Gastroesophageal sphincter (tissue), 4 donors: ENCODE measurements around the gene CFAP157. TPM values are rescaled to one million over a fixed set of nuclear protein-coding genes. Genes with fewer than 3 reads are reported as not detected.
A peak's percentile ranks its signal among the peaks of the same experiment; 100 is the strongest.
"Not testable (repeated sequence)": the region's sequence is repeated elsewhere in the genome, so short reads cannot be mapped to it uniquely, and the experiment has no call there.

Source experiments
- ATAC-seq: fragments of 150-250 bp; one replicate; pipeline ENCODE4 v1.9.1; 2016; ENCODE audit warnings: mild to moderate bottlenecking, moderate library complexity
- H3K27ac ChIP-seq, 4 donors: fragments of 200-600 bp; sonication (generic) in 3 of 4; 1 replicate in 3 of 4; 2 replicates in 1 of 4; pipeline ENCODE4 v1.5.1; 2016 to 2019
- H3K27me3 ChIP-seq: fragments of 200-600 bp; sonication (generic); one replicate; pipeline ENCODE4 v1.5.1; 2019
- H3K36me3 ChIP-seq, 2 donors: fragments of 200-600 bp; sonication (generic); one replicate each; pipeline ENCODE4 v1.5.1; 2019; ENCODE audit warnings: control low read depth in 1 of 2
- H3K4me1 ChIP-seq, 3 donors: fragments of 200-600 bp; sonication (generic); 1 replicate in 2 of 3; 2 replicates in 1 of 3; pipeline ENCODE4 v1.5.1; 2016 to 2019; ENCODE audit warnings: control low read depth in 2 of 3
- H3K4me3 ChIP-seq, 2 donors: fragments of 200-600 bp; sonication (generic); one replicate each; pipeline ENCODE4 v1.5.1; 2019; ENCODE audit warnings: mild to moderate bottlenecking in 1 of 2, moderate library complexity in 1 of 2
- H3K9me3 ChIP-seq, 3 donors: fragments of 200-600 bp; sonication (generic); one replicate each; pipeline ENCODE4 v1.5.1; 2017 to 2019; ENCODE audit warnings: control low read depth in 2 of 3
- EP300 ChIP-seq: sonication (generic); formaldehyde crosslinking; IDR thresholded peaks from one replicate; pipeline ENCODE4 v1.6.1; 2017; ENCODE audit warnings: antibody characterized with exemption, mild to moderate bottlenecking
- POLR2A ChIP-seq, 2 donors: fragments of 450-650 bp; IDR thresholded peaks; one replicate each; pipeline ENCODE4 v1.6.1; 2017; ENCODE audit warnings: antibody characterized with exemption in 2 of 2, mild to moderate bottlenecking in 2 of 2, moderate library complexity in 1 of 2
- POLR2AphosphoS5 ChIP-seq: sonication (generic); formaldehyde crosslinking; IDR thresholded peaks from one replicate; pipeline ENCODE4 v1.6.1; 2017; ENCODE audit warnings: antibody characterized with exemption
- WGBS, 2 donors: methylation state at CpG; one replicate each; pipeline ENCODE4 v1.1.5; 2018; ENCODE audit warnings: low coverage in 1 of 2; 5-methylcytosine and 5-hydroxymethylcytosine counted together
- total RNA-seq, 4 donors: library from RNA; depleted of rRNA; stranded (reverse); fragments of >200 nt; gene quantifications; one replicate each; pipeline ENCODE4 v1.1.0, GENCODE V29; 2016
- TF ChIP-seq, protein P1 (sequence below), 4 experiments: fragments of 200-600 bp in 2 of 4; fragments of 450-650 bp in 2 of 4; sonication (generic) in 1 of 4; IDR thresholded peaks; one replicate each; pipeline ENCODE4 v1.5.1; 2017 to 2019; ENCODE audit warnings: antibody characterized with exemption in 4 of 4, mild to moderate bottlenecking in 2 of 4, moderate library complexity in 2 of 4

CFAP157 gene
- total RNA-seq, 4 donors from 2014 or later = 0.31 TPM; not detected in 3

DNA sequence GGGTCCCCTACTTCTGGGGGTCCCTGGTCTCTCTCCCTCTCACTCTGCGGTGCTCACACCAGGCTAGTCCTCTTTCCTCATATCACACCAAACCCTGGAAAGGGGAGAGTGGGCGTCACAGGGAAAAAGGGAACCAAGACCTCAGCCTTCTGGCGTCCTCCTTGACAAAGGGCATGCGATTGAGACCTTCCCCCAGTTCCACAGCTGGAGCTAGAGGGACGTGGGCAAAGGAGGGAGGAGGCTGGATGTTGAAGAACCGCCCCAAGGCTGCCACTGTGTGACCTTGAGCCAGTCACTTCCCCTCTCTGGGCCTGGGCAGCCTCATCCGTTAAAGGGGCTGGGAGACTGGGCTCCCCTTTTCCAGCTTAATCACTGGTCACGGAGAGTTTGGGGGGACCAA lies 46.8 kb downstream of the CFAP157 start:
- H3K27ac ChIP-seq = no peak overlapping the region
- no peak for ATAC-seq
- no peak for TF ChIP-seq POLR2A (IDR thresholded peaks at IDR 0.05)
- TF ChIP-seq, protein P1, sequence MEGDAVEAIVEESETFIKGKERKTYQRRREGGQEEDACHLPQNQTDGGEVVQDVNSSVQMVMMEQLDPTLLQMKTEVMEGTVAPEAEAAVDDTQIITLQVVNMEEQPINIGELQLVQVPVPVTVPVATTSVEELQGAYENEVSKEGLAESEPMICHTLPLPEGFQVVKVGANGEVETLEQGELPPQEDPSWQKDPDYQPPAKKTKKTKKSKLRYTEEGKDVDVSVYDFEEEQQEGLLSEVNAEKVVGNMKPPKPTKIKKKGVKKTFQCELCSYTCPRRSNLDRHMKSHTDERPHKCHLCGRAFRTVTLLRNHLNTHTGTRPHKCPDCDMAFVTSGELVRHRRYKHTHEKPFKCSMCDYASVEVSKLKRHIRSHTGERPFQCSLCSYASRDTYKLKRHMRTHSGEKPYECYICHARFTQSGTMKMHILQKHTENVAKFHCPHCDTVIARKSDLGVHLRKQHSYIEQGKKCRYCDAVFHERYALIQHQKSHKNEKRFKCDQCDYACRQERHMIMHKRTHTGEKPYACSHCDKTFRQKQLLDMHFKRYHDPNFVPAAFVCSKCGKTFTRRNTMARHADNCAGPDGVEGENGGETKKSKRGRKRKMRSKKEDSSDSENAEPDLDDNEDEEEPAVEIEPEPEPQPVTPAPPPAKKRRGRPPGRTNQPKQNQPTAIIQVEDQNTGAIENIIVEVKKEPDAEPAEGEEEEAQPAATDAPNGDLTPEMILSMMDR (IDR thresholded peaks at IDR 0.05) = no peak
- no peak for TF ChIP-seq EP300
- TF ChIP-seq POLR2AphosphoS5 = no peak
- H3K27me3 ChIP-seq = peaks cover 85% of the 10 kb centered on the region
- H3K4me1 ChIP-seq = peaks cover 0 to 22% (median 12%) of the 10 kb centered on the region in 3 donors
- peaks cover 0 to 29% of the 10 kb centered on the region in 2 donors for H3K36me3 ChIP-seq
- no peaks in the 10 kb centered on the region for H3K9me3 ChIP-seq
- whole genome bisulfite sequencing, 2 donors = 61 to 67% methylated on average over 3 to 4 of the region's 8 CpGs
- no peak overlapping the region for H3K4me3 ChIP-seq

DNA sequence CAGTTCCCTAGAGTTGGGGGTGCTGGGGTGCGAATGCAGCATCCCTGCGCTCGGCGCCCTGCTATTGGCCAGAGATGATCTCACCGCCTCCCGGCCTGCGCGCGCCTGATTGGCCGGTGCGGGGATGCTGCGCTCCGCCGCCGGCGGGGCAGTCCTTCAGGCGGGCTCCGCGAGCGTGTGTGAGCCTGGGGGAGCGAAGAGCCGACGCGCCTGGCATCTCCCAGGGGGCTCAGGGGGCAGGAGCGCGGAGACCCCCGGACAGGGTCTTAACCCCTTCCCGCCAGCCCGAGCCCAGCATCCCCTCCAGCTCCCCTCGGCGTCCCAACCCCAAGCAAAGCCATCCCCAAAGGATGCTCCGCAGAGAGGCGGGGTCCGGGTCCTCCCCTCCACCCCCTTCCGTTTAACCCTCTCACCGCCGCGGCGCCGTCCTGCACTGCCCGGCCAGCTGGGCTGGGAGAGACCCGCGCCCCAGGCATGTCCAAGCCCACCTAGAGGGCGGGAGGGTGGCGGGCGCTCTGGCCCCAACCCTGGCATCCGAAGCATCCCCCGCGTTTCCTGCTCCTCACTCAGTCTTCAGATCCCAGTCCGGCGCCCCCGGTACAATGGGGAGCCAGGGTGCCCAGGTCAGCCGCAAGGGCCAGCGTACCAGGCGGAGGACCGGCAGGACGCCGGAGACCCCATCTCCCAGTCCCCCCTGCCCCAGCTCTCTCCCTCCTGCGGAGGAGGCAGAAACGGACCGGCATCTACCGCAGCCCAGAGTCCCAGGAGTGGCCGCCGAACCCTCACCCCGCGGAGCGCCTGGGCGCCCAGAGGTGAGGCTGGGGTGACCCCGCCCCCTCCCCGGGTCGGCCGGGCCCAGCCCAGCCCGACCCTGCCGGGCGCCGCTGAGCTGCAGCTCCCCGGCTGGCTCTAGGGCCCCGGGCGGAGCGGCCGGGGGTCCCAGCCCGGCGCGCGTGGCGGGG lies 47.6 kb downstream of the CFAP157 start:
- WGBS, 2 donors = 40% methylated on average over 5 of the region's 86 CpGs; no CpG with 5 or more reads in 1 of the 2 donors
- Histone ChIP-seq H3K36me3 (peaks cover 0 to 21% of the 10 kb centered on the region in 2 donors), H3K27ac (peak overlapping the region in 2 of 4 donors; percentile 35 to 47), H3K27me3 (peaks cover 78% of the 10 kb centered on the region), H3K4me3 (peak overlapping the region in 1 of 2 donors; percentile 24), H3K9me3 (no peaks in the 10 kb centered on the region), H3K4me1 (peaks cover 0 to 22% (median 12%) of the 10 kb centered on the region in 3 donors)
- no peak for ATAC-seq
- no peak for TF ChIP-seq POLR2A (IDR thresholded peaks at IDR 0.05)
- no peak for TF ChIP-seq EP300
- TF ChIP-seq, protein P1 (IDR thresholded peaks at IDR 0.05) = no peak
- TF ChIP-seq POLR2AphosphoS5 = no peak

DNA sequence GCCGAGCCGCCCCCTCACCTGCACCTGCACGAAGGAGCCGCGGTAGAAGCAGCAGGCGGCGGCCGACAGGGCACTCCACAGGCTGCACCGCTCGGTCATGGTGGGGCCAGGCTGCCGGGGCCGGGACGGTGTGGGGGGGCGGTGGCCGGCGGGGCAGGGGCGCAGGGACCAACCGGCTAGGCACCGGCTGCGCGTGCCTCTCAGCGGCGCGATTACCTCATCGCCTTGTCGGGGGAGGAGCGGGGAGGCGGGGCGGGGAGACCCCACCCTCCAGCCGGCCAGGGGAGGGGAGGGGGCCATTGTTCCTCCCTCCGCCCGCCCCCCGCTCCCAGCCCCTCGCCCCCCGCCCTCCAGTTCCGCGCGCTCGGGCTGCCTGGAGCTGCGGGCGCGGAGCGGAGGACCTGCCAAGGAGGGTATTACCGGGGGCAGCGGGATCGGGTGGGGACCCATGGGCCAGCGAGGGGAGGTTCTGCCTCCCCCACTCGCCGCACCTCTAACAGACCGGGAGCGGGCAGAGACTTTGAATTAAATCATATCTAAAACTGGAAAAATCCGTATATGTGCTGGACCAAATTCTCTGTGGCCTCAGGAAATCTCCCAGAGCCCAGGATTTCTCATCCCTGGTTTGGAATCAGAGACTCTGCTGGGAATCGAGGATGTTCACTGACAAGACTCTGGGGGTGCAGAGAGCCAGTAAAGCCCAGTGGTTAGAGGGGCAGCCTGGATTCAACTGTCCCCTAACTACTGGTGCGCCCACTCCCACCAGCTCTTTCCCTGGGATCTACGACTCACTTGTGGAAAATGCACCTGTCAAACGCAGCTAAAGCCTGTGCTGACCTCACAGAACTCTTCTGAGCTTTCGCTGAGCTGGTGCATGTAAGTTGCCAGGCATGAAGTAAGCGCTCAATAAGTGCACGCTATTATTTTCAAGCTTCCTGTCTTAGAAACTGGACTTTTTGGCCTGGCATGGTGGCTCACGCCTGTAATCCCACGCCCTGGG lies 48.6 kb downstream of the CFAP157 start:
- H3K27ac ChIP-seq = peak overlapping the region in 2 of 4 donors; percentile 35 to 47
- WGBS, 2 donors = 7% methylated on average over 3 of the region's 61 CpGs; no CpG with 5 or more reads in 1 of the 2 donors
- peak; percentile 14 for ATAC-seq

DNA sequence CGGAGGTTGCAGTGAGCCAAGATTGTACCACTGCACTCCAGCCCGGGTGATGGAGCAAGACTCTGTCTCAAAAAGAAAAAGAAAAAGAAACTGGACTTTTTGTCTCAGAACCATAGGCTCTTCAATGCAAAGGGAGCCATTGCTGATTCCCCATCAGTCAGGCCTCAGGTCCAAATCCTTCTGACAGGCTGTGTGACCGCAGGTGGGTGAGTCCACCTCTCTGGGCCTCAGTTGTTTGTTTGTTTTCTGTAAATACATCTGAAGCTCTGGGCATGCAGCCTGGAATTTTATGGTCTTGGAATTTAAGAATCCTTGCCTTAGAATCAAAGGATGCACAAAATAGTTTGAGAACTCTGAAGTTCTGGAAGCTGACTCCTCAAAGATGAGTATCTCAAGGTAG lies 49.4 kb downstream of the CFAP157 start:
- WGBS, 2 donors = 82% methylated on average over 2 of the region's 3 CpGs; no CpG with 5 or more reads in 1 of the 2 donors
- Histone ChIP-seq H3K4me3 (no peak overlapping the region), H3K36me3 (peaks cover 0 to 3% of the 10 kb centered on the region in 2 donors), H3K27ac (no peak overlapping the region), H3K4me1 (peaks cover 0 to 23% (median 12%) of the 10 kb centered on the region in 3 donors), H3K9me3 (no peaks in the 10 kb centered on the region), H3K27me3 (peaks cover 80% of the 10 kb centered on the region)
- no peak for ATAC-seq
- TF ChIP-seq POLR2AphosphoS5 (no peak), EP300 (no peak), POLR2A (IDR thresholded peaks at IDR 0.05) (no peak)
- TF ChIP-seq, protein P1 (IDR thresholded peaks at IDR 0.05) = no peak

More for the DNA sequence above, 48.6 kb downstream of the CFAP157 start:
- no peak for TF ChIP-seq EP300
- TF ChIP-seq, protein P1 (IDR thresholded peaks at IDR 0.05) = no peak
- TF ChIP-seq POLR2A (IDR thresholded peaks at IDR 0.05) = no peak
- TF ChIP-seq POLR2AphosphoS5 = no peak
- H3K27me3 ChIP-seq = peaks cover 77% of the 10 kb centered on the region
- H3K9me3 ChIP-seq = no peaks in the 10 kb centered on the region
- peaks cover 0 to 22% (median 12%) of the 10 kb centered on the region in 3 donors for H3K4me1 ChIP-seq
- peak overlapping the region in 1 of 2 donors; percentile 24 for H3K4me3 ChIP-seq
- H3K36me3 ChIP-seq = peaks cover 0 to 12% of the 10 kb centered on the region in 2 donors

DNA sequence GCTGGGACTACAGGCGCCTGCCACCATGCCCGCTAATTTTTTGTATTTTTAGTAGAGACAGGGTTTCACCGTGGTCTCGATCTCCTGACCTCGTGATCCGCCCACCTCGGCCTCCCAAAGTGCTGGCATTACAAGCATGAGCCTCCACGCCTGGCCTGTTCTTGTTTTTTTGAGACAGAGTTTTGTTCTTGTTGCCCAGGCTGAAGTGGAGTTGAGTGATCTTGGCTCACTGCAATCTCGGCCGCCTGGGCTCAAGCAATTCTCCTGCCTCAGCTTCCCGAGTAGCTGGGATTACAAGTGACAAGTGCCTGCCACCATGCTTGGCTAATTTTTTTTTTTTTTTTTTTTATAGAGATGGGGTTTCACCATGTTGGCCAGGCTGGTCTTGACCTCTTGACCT lies 50.0 kb downstream of the CFAP157 start:
- peaks cover 79% of the 10 kb centered on the region for H3K27me3 ChIP-seq
- H3K36me3 ChIP-seq, ATAC-seq: not testable (repeated sequence)

More for the DNA sequence above, 50.0 kb downstream of the CFAP157 start:
- H3K9me3 ChIP-seq, H3K27ac ChIP-seq, H3K4me3 ChIP-seq: not testable (repeated sequence)
- 87 to 89% methylated on average over 10 to 11 of the region's 11 CpGs for WGBS, 2 donors
- peaks cover 0 to 29% (median 12%) of the 10 kb centered on the region in 3 donors for H3K4me1 ChIP-seq
